Fibroblast of mammary gland (primary cell): ENCODE results near the gene CDK14.

Experiments used
- DNase-seq: peaks from one replicate; pipeline ENCODE4 v3.0.0-alpha.2; 2010; ENCODE audit warnings: low read depth
- H3K4me3 ChIP-seq: 2 replicates; pipeline ENCODE4 v1.5.1; 2011; ENCODE audit warnings: low read depth, mild to moderate bottlenecking, low read length, moderate library complexity; ENCODE audit not compliant: control insufficient read depth
- TF ChIP-seq, protein P1 (sequence below): conservative IDR thresholded peaks from 2 replicates; pipeline ENCODE4 v1.5.1; 2011; ENCODE audit warnings: low read depth, low read length, inconsistent platforms; ENCODE audit not compliant: control insufficient read depth, insufficient read depth

CDK14 gene

DNA sequence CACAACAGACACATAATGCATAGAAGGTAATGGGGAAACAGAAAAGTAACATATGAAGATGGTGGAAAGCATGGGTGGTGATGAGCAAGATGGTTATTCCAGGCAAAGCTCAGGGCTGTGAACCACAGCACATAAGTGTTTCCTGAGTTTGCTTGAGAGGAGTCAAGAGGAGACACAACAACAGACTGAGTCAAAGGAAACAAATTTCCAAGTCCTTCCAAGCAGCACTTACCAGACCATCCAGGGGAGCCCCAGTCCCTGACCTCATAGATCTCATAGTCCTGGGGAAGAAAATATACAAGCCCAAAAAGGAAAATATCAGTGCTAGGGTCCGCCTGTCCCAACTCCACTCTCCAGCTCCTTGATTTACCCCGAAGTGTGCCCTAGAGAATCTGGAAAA lies 451.5 kb downstream of the CDK14 start:
- DNase-seq, result peak; percentile 12
- TF ChIP-seq, protein P1, sequence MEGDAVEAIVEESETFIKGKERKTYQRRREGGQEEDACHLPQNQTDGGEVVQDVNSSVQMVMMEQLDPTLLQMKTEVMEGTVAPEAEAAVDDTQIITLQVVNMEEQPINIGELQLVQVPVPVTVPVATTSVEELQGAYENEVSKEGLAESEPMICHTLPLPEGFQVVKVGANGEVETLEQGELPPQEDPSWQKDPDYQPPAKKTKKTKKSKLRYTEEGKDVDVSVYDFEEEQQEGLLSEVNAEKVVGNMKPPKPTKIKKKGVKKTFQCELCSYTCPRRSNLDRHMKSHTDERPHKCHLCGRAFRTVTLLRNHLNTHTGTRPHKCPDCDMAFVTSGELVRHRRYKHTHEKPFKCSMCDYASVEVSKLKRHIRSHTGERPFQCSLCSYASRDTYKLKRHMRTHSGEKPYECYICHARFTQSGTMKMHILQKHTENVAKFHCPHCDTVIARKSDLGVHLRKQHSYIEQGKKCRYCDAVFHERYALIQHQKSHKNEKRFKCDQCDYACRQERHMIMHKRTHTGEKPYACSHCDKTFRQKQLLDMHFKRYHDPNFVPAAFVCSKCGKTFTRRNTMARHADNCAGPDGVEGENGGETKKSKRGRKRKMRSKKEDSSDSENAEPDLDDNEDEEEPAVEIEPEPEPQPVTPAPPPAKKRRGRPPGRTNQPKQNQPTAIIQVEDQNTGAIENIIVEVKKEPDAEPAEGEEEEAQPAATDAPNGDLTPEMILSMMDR, result no peak
- no peak overlapping the region for H3K4me3 ChIP-seq

DNA sequence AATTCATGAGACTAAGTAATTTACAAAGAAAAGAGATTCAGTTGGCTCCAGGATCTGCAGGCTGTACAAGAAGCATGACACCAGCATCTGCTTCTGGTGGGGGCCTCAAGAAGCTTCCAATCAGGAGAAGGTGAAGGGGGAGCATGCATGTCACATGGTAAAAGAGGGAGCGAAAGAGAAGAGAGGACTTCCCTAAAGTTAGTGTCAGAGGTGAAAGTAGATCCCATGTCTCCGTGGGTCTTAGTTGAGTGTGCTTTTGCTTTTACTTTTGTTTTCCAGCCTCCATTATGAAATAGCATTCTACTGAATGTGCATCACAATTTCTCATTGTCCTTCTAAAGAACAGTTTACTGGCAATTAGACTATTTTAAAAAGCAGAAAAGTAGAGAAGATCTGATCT lies 454.6 kb downstream of the CDK14 start:
- no peak overlapping the region for H3K4me3 ChIP-seq
- TF ChIP-seq, protein P1, result no peak
- peak; percentile 14 for DNase-seq

DNA sequence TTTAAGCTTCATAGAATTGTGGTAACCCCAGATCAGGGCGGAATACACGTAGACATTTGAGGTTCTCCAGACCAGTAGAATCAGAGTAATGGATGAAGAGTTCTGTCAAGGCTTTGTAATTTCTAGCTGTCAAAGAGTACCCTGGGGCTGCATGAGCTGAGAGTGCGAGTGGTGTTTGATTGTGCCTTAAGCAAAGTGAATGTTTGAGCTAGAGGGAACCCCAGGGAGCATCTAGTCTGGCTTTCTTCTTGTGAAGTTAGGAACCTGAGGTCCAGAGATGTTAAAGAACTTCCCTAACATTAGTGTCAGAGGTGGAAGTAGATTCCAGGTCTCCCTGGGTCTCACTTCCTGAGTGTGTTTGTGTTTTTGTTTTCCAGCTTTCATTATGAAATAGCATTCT lies 455.8 kb downstream of the CDK14 start:
- TF ChIP-seq, protein P1, result no peak
- no peak overlapping the region for H3K4me3 ChIP-seq
- DNase-seq, result no peak

DNA sequence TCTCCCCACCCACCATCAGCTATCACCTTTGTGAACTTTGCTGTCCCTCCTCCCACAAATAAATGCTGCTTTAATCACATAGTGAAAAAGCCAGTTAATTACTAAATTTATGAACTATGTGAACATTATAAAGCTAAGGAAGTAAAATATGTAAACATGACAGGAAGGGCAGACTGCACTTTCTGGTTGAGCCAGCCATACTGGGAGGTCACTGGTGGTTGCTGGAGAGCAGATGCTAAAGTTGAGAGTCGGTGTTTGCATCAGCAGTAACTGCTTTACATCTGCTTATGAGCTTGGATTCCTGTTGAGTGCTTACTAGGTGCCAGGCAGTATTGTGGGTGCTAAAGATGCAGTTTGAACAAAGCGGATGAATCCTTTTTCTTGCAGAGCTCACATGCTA lies 458.3 kb downstream of the CDK14 start:
- no peak for DNase-seq
- TF ChIP-seq, protein P1, result no peak
- H3K4me3 ChIP-seq, result no peak overlapping the region

DNA sequence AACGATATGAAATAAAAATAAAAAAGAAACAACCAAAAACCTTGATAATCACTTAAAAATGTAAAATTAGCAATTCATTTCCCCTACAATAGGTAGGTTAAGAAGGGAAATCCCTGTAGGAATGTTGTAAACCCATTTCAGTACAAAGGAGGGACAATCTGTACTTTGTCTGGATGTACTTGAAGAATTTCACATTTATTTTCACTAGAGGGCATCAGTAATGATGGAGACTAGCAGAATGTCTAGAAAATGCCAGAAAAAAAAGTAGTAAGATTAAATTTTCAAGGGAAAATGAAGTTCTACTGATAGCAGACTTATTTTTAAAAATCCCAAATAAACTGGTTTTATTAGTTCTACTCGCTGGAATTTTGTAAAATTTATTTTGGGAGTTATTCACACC lies 459.1 kb downstream of the CDK14 start:
- DNase-seq, result no peak
- TF ChIP-seq, protein P1, result no peak
- no peak overlapping the region for H3K4me3 ChIP-seq

DNA sequence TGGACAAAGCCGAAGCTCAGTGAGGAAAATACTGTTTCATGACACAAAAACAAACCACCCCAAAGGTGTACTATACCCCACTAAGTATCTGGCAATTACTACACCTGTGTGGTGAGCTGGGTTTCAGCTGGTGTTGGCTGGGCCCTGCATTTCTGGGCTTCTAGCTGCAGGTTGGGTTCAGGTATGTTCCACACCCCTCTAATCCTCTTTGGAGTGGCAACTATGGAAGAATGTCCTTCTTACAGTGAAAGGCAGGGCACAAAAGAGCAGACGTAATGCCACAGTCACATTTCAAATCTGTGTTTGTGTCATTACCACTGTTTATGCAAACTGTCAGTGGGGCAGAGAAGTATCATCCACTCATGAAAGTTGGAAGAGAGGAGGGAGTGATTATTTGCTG lies 466.6 kb downstream of the CDK14 start:
- DNase-seq, result no peak
- TF ChIP-seq, protein P1, result no peak

DNA sequence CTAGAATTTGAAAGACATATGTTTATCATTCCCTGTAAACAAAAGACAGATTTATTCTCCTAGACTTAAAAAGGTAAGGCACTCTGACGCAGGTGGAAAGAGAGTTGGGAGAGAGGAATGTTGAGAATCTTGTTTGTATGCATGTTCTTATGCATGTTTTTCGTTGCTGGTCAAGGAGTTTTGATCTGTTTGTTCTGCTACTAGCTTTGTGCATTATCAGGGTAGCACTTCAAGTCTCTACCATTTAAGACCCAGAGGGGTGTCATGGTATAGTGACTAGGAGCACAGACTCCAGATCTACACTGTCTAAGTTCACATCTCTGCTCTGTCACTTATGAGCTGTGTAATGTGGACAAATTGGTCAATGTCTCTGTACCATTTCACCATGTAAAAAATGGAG lies 467.9 kb downstream of the CDK14 start:
- TF ChIP-seq, protein P1, result no peak
- no peak overlapping the region for H3K4me3 ChIP-seq
- DNase-seq, result no peak

More for the DNA sequence above, 466.6 kb downstream of the CDK14 start:
- no peak overlapping the region for H3K4me3 ChIP-seq
